CD8-positive, alpha-beta memory T cell (primary cell): ENCODE data around the gene RASAL3. TPM values are rescaled to one million over a fixed set of nuclear protein-coding genes. Genes with fewer than 3 reads are reported as not detected.

Experiments used
- CTCF ChIA-PET: fragments of 350-600 bp; sonication (Branson Sonifier 250); formaldehyde crosslinking; loops from one replicate; lab custom pipeline; 2021; ENCODE audit warnings: antibody characterized with exemption; lab: Charles Lee
- POLR2A ChIA-PET: fragments of 350-600 bp; sonication (Branson Sonifier 250); formaldehyde crosslinking; loops from one replicate; lab custom pipeline; 2021; ENCODE audit warnings: antibody characterized with exemption; lab: Charles Lee
- DNase-seq, 5 donors: peaks; one replicate each; pipeline versions ENCODE4 v3.0.0 to v3.0.0-alpha.2; 2020 to 2022; ENCODE audit warnings: mixed read lengths in 1 of 5
- H3K27ac ChIP-seq: one replicate; pipeline ENCODE4 v1.7.0; 2013; ENCODE audit warnings: low read depth, mild to moderate bottlenecking, low read length, moderate library complexity
- H3K27me3 ChIP-seq: 2 replicates; pipeline ENCODE4 v1.7.0; 2013; ENCODE audit warnings: low read length, mild to moderate bottlenecking; ENCODE audit not compliant: insufficient read depth, poor library complexity, severe bottlenecking
- H3K36me3 ChIP-seq: 2 replicates; pipeline ENCODE4 v1.7.0; 2013; ENCODE audit warnings: mild to moderate bottlenecking, low read length, moderate library complexity; ENCODE audit not compliant: insufficient read depth
- H3K4me1 ChIP-seq: 2 replicates; pipeline ENCODE4 v1.7.0; 2013; ENCODE audit warnings: mild to moderate bottlenecking, low read length, moderate library complexity; ENCODE audit not compliant: insufficient read depth
- H3K4me3 ChIP-seq: 2 replicates; pipeline ENCODE4 v1.7.0; 2013; ENCODE audit warnings: mild to moderate bottlenecking, low read length
- H3K9me3 ChIP-seq: 2 replicates; pipeline ENCODE4 v1.7.0; 2013; ENCODE audit warnings: mild to moderate bottlenecking, low read length
- H3K27ac Mint-ChIP-seq, 8 donors: one replicate each; pipeline ENCODE4 v1.8.0; 2020 to 2021; ENCODE audit warnings: mixed read lengths in 8 of 8, mild to moderate bottlenecking in 6 of 8, inconsistent platforms in 3 of 8, moderate library complexity in 3 of 8
- H3K27me3 Mint-ChIP-seq, 2 donors: one replicate each; pipeline ENCODE4 v1.8.0; 2020 to 2021; ENCODE audit warnings: mixed read lengths in 2 of 2, mild to moderate bottlenecking in 1 of 2, moderate library complexity in 1 of 2
- H3K36me3 Mint-ChIP-seq, 3 donors: one replicate each; pipeline ENCODE4 v1.8.0; 2020 to 2021; ENCODE audit warnings: mixed read lengths in 3 of 3, inconsistent platforms in 1 of 3, mild to moderate bottlenecking in 1 of 3
- H3K4me1 Mint-ChIP-seq, 3 donors: one replicate each; pipeline ENCODE4 v1.8.0; 2020 to 2021; ENCODE audit warnings: mixed read lengths in 3 of 3, inconsistent platforms in 1 of 3, mild to moderate bottlenecking in 1 of 3
- H3K4me3 Mint-ChIP-seq, 7 donors: one replicate each; pipeline ENCODE4 v1.8.0; 2020 to 2021; ENCODE audit warnings: mixed read lengths in 7 of 7, mild to moderate bottlenecking in 6 of 7, moderate library complexity in 4 of 7, inconsistent platforms in 2 of 7
- H3K9me3 Mint-ChIP-seq, 5 donors: one replicate each; pipeline ENCODE4 v1.8.0; 2020 to 2022; ENCODE audit warnings: mixed read lengths in 5 of 5, mild to moderate bottlenecking in 3 of 5, moderate library complexity in 2 of 5, inconsistent platforms in 1 of 5
- polyA plus RNA-seq: library from polyadenylated mRNA; unstranded; fragments of 300-500 nt; fragmentation: Illumina TruSeq; gene quantifications from one replicate; pipeline ENCODE4 v1.2.3, GENCODE V29; 2021
- total RNA-seq, 2 experiments: library from RNA; stranded (reverse); gene quantifications; one replicate each; pipeline ENCODE4 v1.2.3, GENCODE V29; 2021

The RASAL3 gene
- total and polyA plus RNA-seq, 3 experiments from 2014 or later = 120 to 144 (median 125) TPM

DNA sequence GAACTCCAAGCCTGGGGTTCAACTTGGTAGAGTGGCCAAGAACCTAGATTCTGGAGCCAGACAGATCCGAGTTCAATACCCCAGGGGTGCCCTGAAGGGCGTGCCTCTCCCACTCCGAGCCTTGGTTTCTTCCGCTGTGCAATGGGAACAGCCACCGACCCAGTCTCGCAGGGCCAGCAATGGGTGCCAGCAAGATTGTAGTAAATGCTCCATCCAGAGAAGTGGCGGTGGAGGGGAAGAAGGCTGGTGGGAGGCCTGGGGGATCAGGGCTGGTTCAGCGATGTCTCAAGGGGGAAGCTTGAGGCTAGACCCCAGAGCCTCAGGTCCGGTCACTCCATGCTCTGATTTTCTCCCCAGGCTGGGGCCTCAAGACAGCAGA lies 19.1 kb downstream of the RASAL3 start:
- CTCF ChIA-PET = no interaction called here
- peaks cover 0 to 4% (median 1%) of the 10 kb centered on the region in 3 donors for H3K36me3 Mint-ChIP-seq
- no peak overlapping the region for H3K4me3 ChIP-seq
- peaks cover 8 to 12% (median 10%) of the 10 kb centered on the region in 3 donors for H3K4me1 Mint-ChIP-seq
- H3K4me3 Mint-ChIP-seq = no peak overlapping the region
- no peaks in the 10 kb centered on the region for H3K36me3 ChIP-seq
- H3K9me3 ChIP-seq = no peaks in the 10 kb centered on the region
- H3K4me1 ChIP-seq = peaks cover 3% of the 10 kb centered on the region
- H3K9me3 Mint-ChIP-seq = no peaks in the 10 kb centered on the region
- DNase-seq = no peak
- H3K27me3 ChIP-seq = no peaks in the 10 kb centered on the region
- H3K27ac ChIP-seq = no peak overlapping the region
- peaks cover 0 to 3% of the 10 kb centered on the region in 2 donors for H3K27me3 Mint-ChIP-seq
- peak overlapping the region in 1 of 8 donors; percentile 91 for H3K27ac Mint-ChIP-seq
- POLR2A ChIA-PET = no interaction called here

DNA sequence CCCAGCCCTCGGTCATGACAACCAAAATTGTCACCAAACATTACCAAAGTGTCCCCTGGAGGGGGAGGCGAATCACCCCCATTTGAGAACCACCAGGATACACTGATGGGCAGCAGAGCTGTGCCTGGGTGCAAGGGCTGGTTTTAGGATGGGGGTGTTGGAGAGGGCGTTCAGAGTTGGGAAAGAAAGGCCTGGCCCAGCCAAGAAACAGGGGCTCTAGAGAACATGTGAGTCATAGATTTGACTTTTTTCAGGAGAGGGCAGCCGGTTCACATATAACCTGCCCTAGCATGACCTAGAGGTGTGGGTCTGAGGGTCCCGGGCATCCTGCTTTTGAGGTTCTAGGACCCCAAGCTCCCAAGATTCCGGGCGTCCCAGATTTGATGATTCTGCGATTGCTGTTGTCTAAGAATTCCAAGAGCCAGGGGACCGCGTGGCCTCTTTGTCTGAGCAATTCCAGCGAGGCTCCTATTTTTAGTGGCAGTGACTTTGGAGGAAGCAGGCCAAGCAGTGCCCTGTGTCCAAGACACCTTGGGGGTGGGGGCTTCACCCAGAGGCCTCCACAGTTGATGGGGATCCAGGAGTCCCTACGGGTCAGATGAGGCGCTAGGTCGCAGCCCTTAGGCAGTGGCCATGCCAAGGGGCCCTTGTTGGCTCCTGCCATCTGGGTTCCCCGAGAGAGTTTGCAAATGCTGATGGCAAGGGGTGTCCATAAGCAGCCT lies 19.7 kb downstream of the RASAL3 start:
- Histone ChIP-seq H3K9me3 (no peaks in the 10 kb centered on the region), H3K27ac (no peak overlapping the region), H3K4me1 (no peaks in the 10 kb centered on the region), H3K4me3 (no peak overlapping the region), H3K27me3 (no peaks in the 10 kb centered on the region), H3K36me3 (no peaks in the 10 kb centered on the region)
- Mint-ChIP-seq H3K27ac (peak overlapping the region in 1 of 8 donors; percentile 61), H3K27me3 (peaks cover 0 to 3% of the 10 kb centered on the region in 2 donors), H3K36me3 (peaks cover 0 to 4% (median 1%) of the 10 kb centered on the region in 3 donors), H3K4me1 (peaks cover 6 to 11% (median 8%) of the 10 kb centered on the region in 3 donors), H3K4me3 (no peak overlapping the region), H3K9me3 (no peaks in the 10 kb centered on the region)
- ChIA-PET POLR2A (no interaction called here), CTCF (no interaction called here)
- DNase-seq = no peak

DNA sequence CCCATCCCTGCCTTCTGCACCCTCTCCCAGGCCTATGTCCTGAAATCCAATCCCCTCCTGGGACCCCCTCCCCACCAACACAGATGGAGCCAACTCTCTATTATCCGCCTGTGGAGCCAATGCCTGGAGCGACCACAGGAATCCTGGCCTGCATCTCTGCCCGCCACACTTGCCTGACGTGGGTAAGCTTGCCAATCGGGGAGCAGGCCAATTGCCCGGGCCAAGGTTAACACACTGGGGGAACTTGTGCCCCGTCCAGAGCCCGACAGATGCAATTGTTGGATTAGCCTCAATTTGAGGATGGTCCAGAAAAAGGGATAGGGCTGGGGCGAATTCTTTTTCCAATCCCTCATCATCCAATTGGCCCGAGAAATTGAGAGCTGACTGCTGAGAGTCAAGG lies 20.5 kb downstream of the RASAL3 start:
- H3K27me3 Mint-ChIP-seq = peaks cover 0 to 3% of the 10 kb centered on the region in 2 donors
- H3K9me3 ChIP-seq = no peaks in the 10 kb centered on the region
- H3K27me3 ChIP-seq = no peaks in the 10 kb centered on the region
- H3K27ac Mint-ChIP-seq = peak overlapping the region in 1 of 8 donors; percentile 11
- H3K36me3 Mint-ChIP-seq = peaks cover 0 to 4% (median 1%) of the 10 kb centered on the region in 3 donors
- no peak for DNase-seq
- peaks cover 6 to 10% (median 6%) of the 10 kb centered on the region in 3 donors for H3K4me1 Mint-ChIP-seq
- H3K9me3 Mint-ChIP-seq = no peaks in the 10 kb centered on the region
- H3K4me1 ChIP-seq = no peaks in the 10 kb centered on the region
- no peak overlapping the region for H3K4me3 ChIP-seq
- ChIA-PET POLR2A (no interaction called here), CTCF (no interaction called here)
- H3K4me3 Mint-ChIP-seq = peak overlapping the region in 1 of 7 donors; percentile 13
- no peaks in the 10 kb centered on the region for H3K36me3 ChIP-seq
- H3K27ac ChIP-seq = no peak overlapping the region

DNA sequence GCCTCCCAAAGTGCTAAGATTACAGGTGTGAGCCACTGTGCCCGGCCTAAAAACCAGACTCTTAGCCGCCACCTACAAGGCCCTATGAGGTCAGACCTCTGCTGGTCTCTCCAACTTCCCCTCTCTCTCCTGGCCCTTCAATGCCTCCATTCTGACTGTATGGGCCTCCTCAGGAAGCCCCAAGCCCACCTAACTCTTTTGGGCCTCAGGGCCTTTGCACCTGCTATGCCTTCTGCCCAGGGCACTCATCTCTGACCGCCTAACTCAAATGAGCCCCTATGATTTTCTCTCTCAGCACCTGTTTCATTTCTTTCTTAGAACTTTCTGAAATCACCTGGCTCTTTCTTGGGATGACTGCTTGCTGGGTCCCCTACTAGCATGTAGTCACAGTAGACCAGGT lies 21.0 kb downstream of the RASAL3 start:
- no peak for DNase-seq
- Histone ChIP-seq H3K27ac (no peak overlapping the region), H3K27me3 (no peaks in the 10 kb centered on the region), H3K36me3 (no peaks in the 10 kb centered on the region), H3K4me3 (no peak overlapping the region), H3K9me3 (no peaks in the 10 kb centered on the region), H3K4me1 (no peaks in the 10 kb centered on the region)
- Mint-ChIP-seq H3K9me3 (no peaks in the 10 kb centered on the region), H3K4me3 (peak overlapping the region in 1 of 7 donors; percentile 13), H3K36me3 (peaks cover 0 to 2% (median 1%) of the 10 kb centered on the region in 3 donors), H3K27ac (peak overlapping the region in 2 of 8 donors; percentile 32 to 47), H3K4me1 (peaks cover under 1 to 5% (median under 1%) of the 10 kb centered on the region in 3 donors), H3K27me3 (peaks cover 0 to 3% of the 10 kb centered on the region in 2 donors)
- CTCF ChIA-PET = no interaction called here
- POLR2A ChIA-PET = no interaction called here

DNA sequence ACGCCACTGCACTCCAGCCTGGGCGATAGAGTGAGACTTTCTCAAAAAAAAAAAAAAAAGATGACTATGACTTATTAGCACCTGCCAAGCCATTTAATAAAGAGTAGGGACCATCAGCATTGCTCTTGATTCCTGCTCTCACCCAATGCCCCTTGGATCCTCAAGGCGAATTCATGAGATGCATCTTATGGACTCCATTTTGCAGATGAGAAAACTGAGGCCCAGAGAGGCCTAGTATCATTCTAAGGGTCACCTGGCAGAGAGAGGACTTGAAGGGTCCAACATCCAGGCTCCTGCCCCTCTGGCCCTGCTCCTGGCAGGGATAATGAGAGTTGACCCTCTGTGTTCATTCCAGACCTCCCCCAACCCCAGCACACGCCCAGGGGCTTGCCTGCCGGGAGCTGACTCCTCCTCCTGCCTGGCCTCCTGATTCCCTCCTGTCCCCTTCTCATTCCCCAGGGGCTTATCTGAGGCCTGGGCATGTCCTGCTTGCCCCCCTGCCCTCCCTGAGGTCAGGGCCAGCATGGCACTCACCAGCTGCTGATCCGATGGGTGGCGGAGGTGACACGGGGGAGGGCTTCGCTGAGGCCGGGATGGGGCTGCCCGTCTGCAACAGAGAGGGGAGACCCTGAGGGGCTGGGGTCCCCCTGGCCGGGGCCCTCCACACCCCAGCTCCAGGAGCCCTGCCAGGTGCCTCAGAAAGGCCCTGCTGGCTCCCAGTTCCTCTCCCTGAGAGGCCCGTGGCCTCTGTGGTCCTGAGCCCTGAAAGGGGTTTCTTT lies 22.0 kb downstream of the RASAL3 start:
- Histone ChIP-seq H3K27ac (no peak overlapping the region), H3K4me3 (no peak overlapping the region), H3K36me3 (no peaks in the 10 kb centered on the region), H3K4me1 (no peaks in the 10 kb centered on the region), H3K27me3 (no peaks in the 10 kb centered on the region), H3K9me3 (no peaks in the 10 kb centered on the region)
- DNase-seq = no peak
- peaks cover 0 to 3% (median 0%) of the 10 kb centered on the region in 3 donors for H3K4me1 Mint-ChIP-seq
- no peaks in the 10 kb centered on the region for H3K9me3 Mint-ChIP-seq
- ChIA-PET CTCF (interaction anchor here (0.9 to 1.0 kb wide), 2 partner anchors 23 to 105 kb away, joined by 3 to 4 read pairs; partner anchors contain the start of gene AKAP8L), POLR2A (no interaction called here)
- H3K4me3 Mint-ChIP-seq = no peak overlapping the region
- peaks cover 0 to 2% (median under 1%) of the 10 kb centered on the region in 3 donors for H3K36me3 Mint-ChIP-seq
- H3K27ac Mint-ChIP-seq = peak overlapping the region in 1 of 8 donors; percentile 43
- peaks cover 0 to 2% of the 10 kb centered on the region in 2 donors for H3K27me3 Mint-ChIP-seq

DNA sequence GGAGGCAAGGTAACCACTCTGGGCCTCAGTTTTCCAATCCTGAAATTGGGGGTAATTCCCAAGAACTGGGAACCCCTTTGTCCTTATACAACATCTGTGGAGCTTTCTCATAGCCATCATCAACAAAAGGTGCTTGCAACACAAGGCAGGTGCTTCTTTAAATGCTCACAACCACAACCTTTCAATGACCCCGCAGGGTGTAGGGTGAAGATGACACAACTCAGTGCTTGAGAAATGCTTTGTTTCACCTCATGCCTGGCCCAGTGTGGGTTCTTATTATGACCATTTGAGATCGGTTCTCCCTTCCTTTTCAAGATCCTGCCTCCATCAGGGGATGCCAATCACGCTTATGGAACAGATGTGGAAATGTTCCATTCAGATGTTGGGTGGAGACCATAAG lies 23.0 kb downstream of the RASAL3 start:
- peaks cover 0 to 1% (median 0%) of the 10 kb centered on the region in 3 donors for H3K36me3 Mint-ChIP-seq
- peaks cover 0 to 2% of the 10 kb centered on the region in 2 donors for H3K27me3 Mint-ChIP-seq
- H3K4me1 Mint-ChIP-seq = peaks cover 0 to under 1% (median 0%) of the 10 kb centered on the region in 3 donors
- H3K27ac Mint-ChIP-seq = no peak overlapping the region
- CTCF ChIA-PET = interaction anchor here (0.9 to 1.0 kb wide), 2 partner anchors 22 to 106 kb away, joined by 3 to 4 read pairs; partner anchors contain the start of gene AKAP8L
- DNase-seq = no peak
- no peak overlapping the region for H3K27ac ChIP-seq
- no peaks in the 10 kb centered on the region for H3K9me3 ChIP-seq
- no peaks in the 10 kb centered on the region for H3K4me1 ChIP-seq
- no peaks in the 10 kb centered on the region for H3K9me3 Mint-ChIP-seq
- POLR2A ChIA-PET = no interaction called here
- H3K4me3 Mint-ChIP-seq = no peak overlapping the region
- H3K4me3 ChIP-seq = no peak overlapping the region
- no peaks in the 10 kb centered on the region for H3K27me3 ChIP-seq
- no peaks in the 10 kb centered on the region for H3K36me3 ChIP-seq

DNA sequence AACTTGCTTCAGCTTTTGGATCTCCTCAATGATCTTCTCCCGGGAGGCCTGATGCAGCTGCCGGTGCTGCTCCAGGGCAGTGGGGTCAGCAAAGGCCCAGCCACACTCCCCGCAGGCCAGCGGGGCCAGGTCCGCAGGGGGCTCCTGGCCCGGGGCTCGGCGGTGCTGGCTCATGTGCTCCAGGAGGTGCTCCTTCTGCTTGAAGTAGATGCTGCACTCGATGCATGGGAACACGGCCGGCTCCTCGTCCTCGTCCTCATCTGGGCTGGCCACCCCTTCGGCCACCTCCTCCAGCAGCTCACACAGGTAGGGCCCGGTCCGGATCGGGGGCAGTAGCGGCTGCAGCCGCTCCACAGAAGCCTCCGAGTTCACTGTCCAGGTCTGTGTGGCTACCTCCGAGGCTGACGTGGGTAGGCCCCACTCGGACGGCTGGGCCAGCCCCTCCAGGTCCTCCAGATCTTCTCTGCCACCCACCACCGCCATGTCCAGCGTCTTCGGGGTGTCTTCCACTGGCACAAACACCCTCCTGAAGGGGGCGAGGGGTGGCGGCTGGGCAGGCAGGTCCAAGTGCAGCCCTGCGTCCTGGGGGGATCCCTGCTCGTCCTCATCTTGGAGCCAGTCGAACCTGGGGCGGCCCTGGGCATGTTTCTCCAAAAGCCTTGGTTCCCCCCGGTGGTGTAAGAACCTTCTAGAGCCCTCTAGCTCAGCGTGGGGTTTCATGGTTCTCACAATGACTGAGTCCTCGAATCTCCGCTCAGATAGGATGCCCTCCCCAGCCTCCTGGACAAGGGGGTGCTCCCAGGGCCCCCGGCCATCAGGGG lies 24.3 kb downstream of the RASAL3 start:
- H3K4me3 ChIP-seq = no peak overlapping the region
- ChIA-PET POLR2A (no interaction called here), CTCF (no interaction called here)
- no peaks in the 10 kb centered on the region for H3K27me3 ChIP-seq
- no peaks in the 10 kb centered on the region for H3K27me3 Mint-ChIP-seq
- H3K9me3 ChIP-seq = no peaks in the 10 kb centered on the region
- H3K4me3 Mint-ChIP-seq = no peak overlapping the region
- no peak for DNase-seq
- H3K4me1 ChIP-seq = no peaks in the 10 kb centered on the region
- H3K9me3 Mint-ChIP-seq = no peaks in the 10 kb centered on the region
- no peaks in the 10 kb centered on the region for H3K36me3 ChIP-seq
- H3K4me1 Mint-ChIP-seq = peaks cover 0 to 1% (median 0%) of the 10 kb centered on the region in 3 donors
- H3K27ac ChIP-seq = no peak overlapping the region
- H3K27ac Mint-ChIP-seq = no peak overlapping the region
- peaks cover 0 to 3% (median 0%) of the 10 kb centered on the region in 3 donors for H3K36me3 Mint-ChIP-seq
